Stomach (tissue), 9 donors: ENCODE measurements around the gene CCDC93. TPM values are rescaled to one million over a fixed set of nuclear protein-coding genes. Genes with fewer than 3 reads are reported as not detected.

Experiments
- DNase-seq, 2 donors: peaks; one replicate each; pipeline versions ENCODE4 v3.0.0 to v3.0.0-alpha.2; 2013 to 2019
- H3K27ac ChIP-seq, 5 donors: fragments of 200-600 bp in 4 of 5; sonication (generic) in 4 of 5; one replicate each; pipeline ENCODE4 v1.5.1; 2013 to 2019; ENCODE audit warnings: mild to moderate bottlenecking in 1 of 5, moderate library complexity in 1 of 5
- H3K27me3 ChIP-seq, 3 donors: fragments of 200-600 bp; sonication (generic); one replicate each; pipeline ENCODE4 v1.5.1; 2017 to 2019; ENCODE audit warnings: mixed run types in 1 of 3
- H3K36me3 ChIP-seq, 4 donors: fragments of 200-600 bp; sonication (generic); 1 replicate in 3 of 4; 2 replicates in 1 of 4; pipeline ENCODE4 v1.5.1; 2016 to 2019
- H3K4me1 ChIP-seq, 4 donors: fragments of 200-600 bp; sonication (generic); one replicate each; pipeline ENCODE4 v1.5.1; 2016 to 2019
- H3K4me3 ChIP-seq, 4 donors: fragments of 200-600 bp; sonication (generic) in 3 of 4; one replicate each; pipeline ENCODE4 v1.5.1; 2016 to 2019; ENCODE audit warnings: mild to moderate bottlenecking in 1 of 4
- H3K9me3 ChIP-seq, 4 donors: fragments of 200-600 bp; sonication (generic); one replicate each; pipeline ENCODE4 v1.5.1; 2016 to 2019
- CTCF ChIP-seq, 7 experiments: fragments of 450-650 bp in 4 of 7; fragments of 200-600 bp in 3 of 7; sonication (generic) in 3 of 7; IDR thresholded peaks; one replicate each; pipeline ENCODE4 v1.5.1; 2016 to 2019; ENCODE audit warnings: antibody characterized with exemption in 7 of 7, control low read depth in 2 of 7, mild to moderate bottlenecking in 1 of 7
- EP300 ChIP-seq: sonication (generic); formaldehyde crosslinking; IDR thresholded peaks from one replicate; pipeline ENCODE4 v1.6.1; 2017; ENCODE audit warnings: antibody characterized with exemption
- POLR2A ChIP-seq, 4 donors: fragments of 450-650 bp; IDR thresholded peaks; one replicate each; pipeline ENCODE4 v1.6.1; 2016; ENCODE audit warnings: antibody characterized with exemption in 4 of 4, control low read depth in 2 of 4, mild to moderate bottlenecking in 1 of 4, moderate library complexity in 1 of 4
- POLR2AphosphoS5 ChIP-seq, 3 donors: sonication (generic); formaldehyde crosslinking; IDR thresholded peaks; one replicate each; pipeline ENCODE4 v1.6.1; 2016; ENCODE audit warnings: antibody characterized with exemption in 3 of 3
- WGBS, 5 donors: extraction: QIAGEN DNeasy Blood & Tissue Kit in 3 of 5; methylation state at CpG; one replicate each; pipeline versions ENCODE4 v1.1.5 to v1.1.7; 2013 to 2018; 5-methylcytosine and 5-hydroxymethylcytosine counted together
- intact Hi-C: fragments of 100-400 bp; cut with DNase I; formaldehyde crosslinking; loops from one replicate; pipeline ENCODE4 v1.15.1; 2023; ENCODE audit warnings: low total_unique reads
- polyA plus RNA-seq, 3 donors: library from polyadenylated mRNA; stranded (reverse); fragments of 200-250 nt; gene quantifications; one replicate each; pipeline ENCODE4 v1.2.3, GENCODE V29; 2013
- total RNA-seq, 5 donors: library from RNA; depleted of rRNA; stranded (reverse); fragments of >200 nt; gene quantifications; one replicate each; pipeline versions ENCODE4 v1.1.0 to v1.2.3, GENCODE V29; 2014 to 2016
- donor health status: healthy with polysubstance abuse.
- donor health status: Bipolar disorder and iron deficiency.
- donor health status: healthy.

The CCDC93 gene
- total and polyA plus RNA-seq, 8 donors = 3.1 to 63.9 (median 24.3) TPM

GRCh38 chr2:117984208-117984607, 29.7 kb downstream of the CCDC93 start:
- no peak overlapping the region for H3K4me3 ChIP-seq
- peaks cover 0 to 12% (median 0%) of the 10 kb centered on the region in 4 donors for H3K4me1 ChIP-seq
- no peak overlapping the region for H3K27ac ChIP-seq
- no peak for DNase-seq
- H3K27me3 ChIP-seq = no peaks in the 10 kb centered on the region
- WGBS, 5 donors = 80 to 100% (median 93%) methylated on average over 2 of the region's 2 CpGs
- peaks cover 8 to 81% (median 73%) of the 10 kb centered on the region in 4 donors for H3K36me3 ChIP-seq
- intact Hi-C loops = no loop called here
- no peaks in the 10 kb centered on the region for H3K9me3 ChIP-seq
- TF ChIP-seq CTCF (IDR thresholded peaks at IDR 0.05) = no peak
- TF ChIP-seq POLR2A (IDR thresholded peaks at IDR 0.05) = no peak
- TF ChIP-seq EP300 = no peak
- no peak for TF ChIP-seq POLR2AphosphoS5 (IDR thresholded peaks at IDR 0.05)

- no peak for DNase-seq
- TF ChIP-seq POLR2AphosphoS5 (IDR thresholded peaks at IDR 0.05) (no peak), POLR2A (IDR thresholded peaks at IDR 0.05) (no peak), CTCF (IDR thresholded peaks at IDR 0.05) (no peak), EP300 (no peak)
- H3K36me3 ChIP-seq = peaks cover 8 to 79% (median 72%) of the 10 kb centered on the region in 4 donors
- H3K4me3 ChIP-seq = no peak overlapping the region
- H3K27ac ChIP-seq = no peak overlapping the region
- H3K4me1 ChIP-seq = peaks cover 0 to 15% (median 0%) of the 10 kb centered on the region in 4 donors
- H3K9me3 ChIP-seq = no peaks in the 10 kb centered on the region
- intact Hi-C loops = no loop called here
- 85 to 92% (median 88%) methylated on average over 3 of the region's 3 CpGs for WGBS, 5 donors
- H3K27me3 ChIP-seq = no peaks in the 10 kb centered on the region
Measured at GRCh38 chr2:117983040-117983439, 30.8 kb downstream of the CCDC93 start.

- Histone ChIP-seq H3K4me1 (peaks cover 0 to 15% (median 0%) of the 10 kb centered on the region in 4 donors), H3K36me3 (peaks cover 8 to 79% (median 75%) of the 10 kb centered on the region in 4 donors), H3K27ac (no peak overlapping the region), H3K9me3 (no peaks in the 10 kb centered on the region), H3K4me3 (no peak overlapping the region), H3K27me3 (no peaks in the 10 kb centered on the region)
- intact Hi-C loops = no loop called here
- TF ChIP-seq CTCF (IDR thresholded peaks at IDR 0.05) = no peak
- no peak for DNase-seq
- WGBS, 5 donors = 92 to 96% (median 93%) methylated on average over 5 of the region's 5 CpGs
Measured at GRCh38 chr2:117982376-117983033, 31.4 kb downstream of the CCDC93 start.

- 61 to 94% (median 72%) methylated on average over 1 of the region's 1 CpG for WGBS, 5 donors
Measured at GRCh38 chr2:117981810-117982209, 32.1 kb downstream of the CCDC93 start.

More at GRCh38 chr2:117981810-117982209, 32.1 kb downstream of the CCDC93 start:
- H3K9me3 ChIP-seq = no peaks in the 10 kb centered on the region
- no peak overlapping the region for H3K4me3 ChIP-seq
- TF ChIP-seq POLR2AphosphoS5 (IDR thresholded peaks at IDR 0.05) = no peak
- H3K4me1 ChIP-seq = peaks cover 0 to 15% (median 0%) of the 10 kb centered on the region in 4 donors
- intact Hi-C loops = no loop called here
- H3K36me3 ChIP-seq = peaks cover 13 to 82% (median 77%) of the 10 kb centered on the region in 4 donors
- no peak overlapping the region for H3K27ac ChIP-seq
- DNase-seq = no peak
- H3K27me3 ChIP-seq = no peaks in the 10 kb centered on the region
